Inflammatory macrophage (primary cell): ENCODE measurements around the gene HSF2.

Source experiments
- DNase-seq, 2 donors: peaks; one replicate each; pipeline ENCODE4 v3.0.0-alpha.2; 2020 to 2022
- total RNA-seq, 18 experiments: gene quantifications; one replicate each; lab custom pipeline; 2026; ENCODE audit warnings: mixed read lengths in 6 of 18, inconsistent platforms in 2 of 18; lab: John Stamatoyannopoulos, UW

Gene HSF2, protein sequence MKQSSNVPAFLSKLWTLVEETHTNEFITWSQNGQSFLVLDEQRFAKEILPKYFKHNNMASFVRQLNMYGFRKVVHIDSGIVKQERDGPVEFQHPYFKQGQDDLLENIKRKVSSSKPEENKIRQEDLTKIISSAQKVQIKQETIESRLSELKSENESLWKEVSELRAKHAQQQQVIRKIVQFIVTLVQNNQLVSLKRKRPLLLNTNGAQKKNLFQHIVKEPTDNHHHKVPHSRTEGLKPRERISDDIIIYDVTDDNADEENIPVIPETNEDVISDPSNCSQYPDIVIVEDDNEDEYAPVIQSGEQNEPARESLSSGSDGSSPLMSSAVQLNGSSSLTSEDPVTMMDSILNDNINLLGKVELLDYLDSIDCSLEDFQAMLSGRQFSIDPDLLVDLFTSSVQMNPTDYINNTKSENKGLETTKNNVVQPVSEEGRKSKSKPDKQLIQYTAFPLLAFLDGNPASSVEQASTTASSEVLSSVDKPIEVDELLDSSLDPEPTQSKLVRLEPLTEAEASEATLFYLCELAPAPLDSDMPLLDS
- total RNA-seq: 1.6 to 12.7 (median 7.6) reads per million in 18 experiments

DNA sequence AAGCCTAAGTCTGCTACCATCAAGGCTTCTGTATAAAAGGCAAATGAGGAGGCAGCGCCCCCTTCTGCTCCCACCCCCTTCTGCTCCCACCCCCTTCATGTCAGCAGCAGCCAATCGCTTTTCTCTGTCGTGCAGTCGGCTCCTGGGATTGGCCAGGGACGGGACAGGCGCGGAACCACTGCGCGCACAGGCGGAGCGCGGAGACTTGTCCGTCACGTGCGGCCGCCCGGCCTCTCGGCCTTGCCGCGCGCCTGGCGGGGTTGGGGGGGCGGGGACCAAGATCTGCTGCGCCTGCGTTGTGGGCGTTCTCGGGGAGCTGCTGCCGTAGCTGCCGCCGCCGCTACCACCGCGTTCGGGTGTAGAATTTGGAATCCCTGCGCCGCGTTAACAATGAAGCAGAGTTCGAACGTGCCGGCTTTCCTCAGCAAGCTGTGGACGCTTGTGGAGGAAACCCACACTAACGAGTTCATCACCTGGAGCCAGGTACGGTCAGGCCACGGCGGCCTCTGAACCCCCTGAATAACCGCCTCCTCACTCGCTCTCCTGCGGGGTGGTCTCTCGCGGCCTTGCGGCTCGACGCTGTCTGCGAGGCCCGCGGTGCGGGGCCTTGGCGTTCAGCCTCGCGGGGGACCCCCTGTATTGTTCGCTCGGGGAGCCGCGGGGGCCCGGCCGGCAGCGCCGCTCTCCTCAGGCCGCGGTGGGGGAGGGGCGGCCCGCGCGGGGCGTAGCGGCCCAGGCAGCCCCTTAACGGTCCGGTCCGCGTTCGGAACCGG lies at the start of gene HSF2:
Gene HSF2 (plus strand): TSS at position 305 of the 773 bp plus-strand sequence. CDS start 86 bp downstream, at position 391.
- DNase-seq: peak; percentile 95 to 98

DNA sequence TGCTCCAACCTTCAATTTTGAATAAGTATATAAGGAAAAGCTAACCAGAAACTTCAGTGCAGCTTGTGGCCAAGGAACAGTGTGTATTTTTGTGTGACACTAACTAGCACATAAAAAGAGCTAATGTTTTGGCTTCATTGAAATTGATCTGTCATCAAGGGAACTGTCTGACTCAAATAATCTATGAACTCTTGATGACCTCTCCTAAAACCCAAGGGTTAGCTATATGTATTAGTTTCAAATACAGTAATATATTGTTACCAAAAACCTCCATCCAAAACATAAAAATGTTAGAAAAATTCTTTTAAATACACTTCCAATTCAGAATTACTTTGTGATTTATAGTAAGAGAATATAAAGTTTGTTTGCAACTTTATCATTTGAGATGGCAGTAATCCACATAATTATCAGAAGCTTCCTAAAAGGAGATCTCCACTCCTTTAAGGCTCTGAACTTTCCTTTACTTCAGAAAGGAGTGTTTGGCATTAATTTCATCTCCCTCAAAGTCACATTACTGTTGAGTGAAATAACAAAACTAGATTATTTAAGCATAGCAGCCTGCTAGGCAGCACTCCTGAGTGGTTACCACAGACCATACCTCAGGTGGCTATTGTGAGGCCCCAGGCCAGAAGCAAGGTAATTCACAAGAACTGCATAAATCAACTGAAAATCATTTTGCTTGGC lies 46.3 kb upstream of the HSF2 start:
- no peak for DNase-seq

- no peak for DNase-seq
Observed at GRCh38 chr6:122360809-122361208, 38.6 kb upstream of the HSF2 start.

DNA sequence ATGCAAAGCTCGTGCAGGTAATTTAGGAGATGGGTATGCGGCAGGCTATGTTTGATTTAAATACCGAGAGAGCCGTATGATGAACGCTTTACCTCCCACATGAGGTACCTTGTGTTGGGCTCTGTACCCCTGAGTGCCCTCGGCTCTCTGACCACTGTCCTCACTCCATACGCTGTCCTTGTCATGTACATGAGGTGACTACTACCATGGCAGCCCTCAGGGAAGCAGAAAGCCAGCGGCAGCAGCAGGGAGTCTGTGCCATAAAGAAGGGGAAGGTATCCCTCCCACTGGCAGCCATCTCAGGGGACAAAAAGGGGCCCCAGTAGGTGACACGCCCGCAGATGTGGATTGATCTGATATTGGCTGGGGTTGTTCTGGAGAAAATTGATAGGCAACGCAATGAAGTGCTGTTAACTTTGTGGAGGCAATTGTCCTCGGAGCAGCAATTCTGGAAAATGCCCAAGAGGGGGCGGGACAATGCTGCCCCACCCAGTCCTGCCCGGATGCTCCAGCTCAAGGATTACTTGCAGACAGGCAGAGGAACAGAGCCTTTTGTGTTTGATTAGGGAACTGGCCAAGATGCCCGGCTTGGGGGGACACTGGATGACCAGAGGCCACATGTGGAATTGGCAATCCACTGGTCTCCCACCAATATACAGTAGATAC lies 38.0 kb upstream of the HSF2 start:
- no peak for DNase-seq

DNA sequence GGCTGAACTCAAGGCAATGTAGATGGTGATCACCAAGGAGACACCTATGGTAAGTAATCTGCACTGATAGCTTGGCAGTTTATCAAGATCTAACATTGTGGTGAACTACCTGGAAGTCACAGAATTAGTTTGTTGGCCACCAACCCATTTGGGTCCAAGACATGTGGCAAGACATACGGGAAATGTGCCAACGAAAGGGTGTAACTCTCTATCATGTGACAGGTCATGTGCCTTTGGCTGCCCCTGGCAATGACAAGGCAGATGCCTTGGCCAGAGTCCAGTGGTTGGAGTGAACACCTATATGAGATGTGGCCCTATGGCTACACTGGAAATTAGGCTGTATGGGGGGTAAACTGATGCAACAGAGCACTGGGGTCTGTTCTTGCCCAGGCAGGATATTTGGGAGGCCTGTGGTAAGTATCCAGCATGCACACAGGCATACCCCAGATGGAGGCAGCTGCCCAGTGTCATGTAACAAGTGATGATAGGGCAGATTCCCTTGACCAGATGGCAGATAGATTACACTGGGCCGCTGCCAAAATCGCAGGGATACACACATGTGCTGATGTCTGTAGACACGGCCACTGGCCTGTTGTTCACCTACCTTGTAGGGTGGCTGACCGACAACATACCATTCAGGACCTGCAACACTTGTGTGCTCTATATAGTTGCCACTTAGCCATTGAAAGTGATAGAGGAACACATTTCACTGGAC lies 35.5 kb upstream of the HSF2 start:
- DNase-seq: no peak

DNA sequence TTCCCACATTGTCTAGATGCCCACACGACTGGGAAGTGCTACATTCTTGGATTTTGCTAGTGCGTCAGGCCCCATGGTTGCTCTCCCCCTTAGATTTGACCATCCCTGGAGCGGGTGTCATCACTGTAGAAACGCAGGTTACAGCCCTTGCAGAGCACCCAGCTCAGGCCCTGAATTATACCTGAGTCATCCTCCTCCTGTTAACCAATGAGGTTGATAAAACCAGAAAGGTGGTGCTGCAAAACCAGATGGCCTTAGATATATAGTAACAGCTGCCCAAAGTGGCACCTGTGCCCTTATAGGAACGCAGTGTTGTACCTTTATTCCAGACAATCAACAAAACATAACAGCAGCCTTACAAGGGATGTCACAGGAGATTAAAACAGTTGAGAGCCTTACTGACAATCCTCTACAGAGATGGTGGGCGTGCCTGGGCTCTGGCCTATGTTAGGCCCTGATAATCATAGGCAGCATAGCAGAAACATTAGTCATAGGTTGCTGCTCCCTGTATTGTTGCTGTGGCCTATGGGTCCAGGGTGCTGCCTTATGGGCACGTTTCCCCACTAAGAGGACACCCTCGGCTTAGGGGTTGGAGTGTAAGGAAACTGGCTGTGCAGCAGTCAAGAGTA lies 33.6 kb upstream of the HSF2 start:
- no peak for DNase-seq

- DNase-seq: no peak
Observed at GRCh38 chr6:122367171-122367570, 32.3 kb upstream of the HSF2 start.

DNA sequence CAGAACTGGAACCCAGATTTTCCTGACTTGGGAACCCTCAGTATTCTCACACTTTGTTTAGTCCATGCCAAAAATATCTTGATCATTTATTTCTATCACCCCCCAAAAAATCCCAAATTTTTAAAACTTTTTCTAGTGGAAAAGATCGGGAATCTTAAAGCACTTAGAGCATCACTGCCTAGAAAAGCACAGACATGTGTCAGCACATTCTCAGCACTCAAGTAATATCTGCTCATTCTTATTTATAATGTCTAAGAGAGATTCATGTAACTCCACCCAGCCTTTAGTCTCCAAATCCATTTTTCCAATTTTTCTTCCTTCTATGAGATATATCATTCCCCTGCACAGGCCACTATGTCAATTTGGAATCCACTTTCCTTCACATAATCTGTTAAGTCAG lies 29.9 kb upstream of the HSF2 start:
- no peak for DNase-seq

DNA sequence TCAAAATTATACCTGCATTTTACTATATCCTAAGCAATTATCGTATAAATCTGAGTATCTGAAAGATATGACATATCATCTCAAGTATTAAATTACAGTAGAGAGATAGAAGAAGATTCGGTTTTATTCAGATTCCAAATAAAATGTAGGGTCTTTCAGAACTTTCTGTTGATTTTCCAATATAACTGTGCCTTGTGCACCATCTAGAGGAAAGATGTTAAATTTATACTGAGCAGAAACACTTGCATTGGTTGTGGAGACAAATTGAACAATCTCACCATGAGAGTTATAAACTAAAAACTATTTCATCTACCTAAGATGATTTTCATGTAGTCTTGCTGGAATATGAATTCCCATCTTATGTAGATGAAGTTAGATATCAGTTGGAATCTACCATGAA lies 26.8 kb upstream of the HSF2 start:
- no peak for DNase-seq

GRCh38 chr6:122374307-122374706 lies 25.1 kb upstream of the HSF2 start:
- DNase-seq: no peak

- no peak for DNase-seq
Observed at GRCh38 chr6:122376246-122376645, 23.2 kb upstream of the HSF2 start.

DNA sequence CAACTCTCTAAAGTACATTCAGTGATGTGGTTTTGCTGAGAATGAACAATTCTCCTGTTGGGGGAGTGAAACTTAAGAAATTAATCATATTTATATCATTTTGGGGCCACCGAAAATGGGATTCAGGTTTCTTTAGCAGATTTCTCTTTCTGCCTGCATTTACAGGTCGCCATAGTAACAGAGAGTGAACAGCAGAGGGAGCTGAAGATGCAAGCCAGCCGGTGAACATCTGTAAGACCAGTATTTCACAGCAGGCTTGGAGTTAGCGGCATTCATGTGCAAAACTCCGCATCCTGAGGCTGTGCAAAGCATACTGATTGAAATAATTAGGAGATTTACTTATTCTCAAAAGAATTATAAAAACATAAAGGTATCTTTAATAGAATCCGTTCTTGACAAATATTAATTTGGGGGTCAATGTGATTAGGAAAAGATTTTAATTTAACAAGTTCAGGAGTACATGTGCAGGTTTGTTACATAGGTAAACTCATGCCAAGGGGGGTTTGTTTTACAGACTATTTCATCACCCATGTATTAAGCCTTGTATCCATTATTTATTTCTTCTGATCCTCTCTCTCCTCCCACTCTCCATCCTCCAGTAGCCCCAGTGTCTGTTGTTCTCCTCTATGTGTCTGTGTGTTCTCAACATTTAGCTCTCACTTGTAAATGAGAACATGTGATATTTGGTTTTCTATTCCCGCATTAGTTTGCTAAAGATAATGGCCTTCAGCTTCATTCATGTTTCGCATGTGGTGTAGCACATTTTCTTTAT lies 17.8 kb upstream of the HSF2 start:
- peak; percentile 56 to 68 for DNase-seq

DNA sequence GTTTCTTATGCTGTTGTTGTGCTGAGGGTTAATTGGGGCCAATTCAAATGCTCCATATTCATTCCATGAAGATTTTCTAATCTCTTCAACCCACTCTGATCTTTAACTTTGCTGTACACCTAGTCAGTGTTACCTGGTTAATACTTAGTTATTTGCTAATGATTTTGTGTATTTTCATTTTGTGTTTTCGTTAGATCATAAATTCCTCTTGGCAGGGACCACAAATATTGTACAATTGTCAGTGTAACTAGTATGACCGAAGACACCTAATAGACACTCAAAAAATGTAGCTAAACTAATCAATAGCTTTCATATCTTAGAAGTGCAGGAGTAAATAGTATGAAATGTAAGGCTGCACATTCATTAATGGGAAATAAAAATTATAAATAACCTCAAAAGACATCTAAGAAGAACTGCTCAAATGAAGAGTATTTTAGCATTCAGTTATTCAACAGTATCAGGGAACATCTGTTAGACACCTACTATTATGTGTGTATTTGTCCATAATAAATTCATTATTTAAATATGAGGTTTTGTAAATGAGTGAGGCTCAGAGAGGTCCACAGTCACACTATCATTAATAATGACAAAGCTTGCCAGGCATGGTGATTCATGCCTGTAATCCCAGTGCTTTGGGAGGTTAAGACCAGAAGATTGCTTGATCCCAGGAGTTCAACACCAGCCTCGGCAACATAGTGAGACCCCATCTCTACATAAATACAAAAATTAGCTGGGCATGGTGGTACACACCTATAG lies 13.4 kb upstream of the HSF2 start:
- no peak for DNase-seq

DNA sequence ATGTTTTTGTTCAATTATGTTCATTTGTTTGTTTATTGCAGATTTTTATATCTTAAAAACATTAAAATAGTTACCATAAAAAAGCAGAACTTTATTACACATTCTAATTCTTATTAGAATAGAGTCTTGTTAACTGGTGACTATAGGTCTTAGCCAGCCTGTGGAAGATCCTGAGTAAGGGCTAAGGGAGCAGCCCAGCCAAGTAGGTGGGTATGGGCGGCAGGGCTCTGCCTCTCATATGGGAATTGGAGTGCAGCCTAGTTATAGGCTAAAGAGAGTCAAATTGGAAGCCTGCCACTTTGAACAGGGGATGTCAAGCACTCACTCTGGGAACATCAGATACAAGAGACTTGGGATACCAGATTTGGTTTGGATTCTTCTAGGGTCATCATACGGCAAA lies 10.5 kb upstream of the HSF2 start:
- DNase-seq: no peak

DNA sequence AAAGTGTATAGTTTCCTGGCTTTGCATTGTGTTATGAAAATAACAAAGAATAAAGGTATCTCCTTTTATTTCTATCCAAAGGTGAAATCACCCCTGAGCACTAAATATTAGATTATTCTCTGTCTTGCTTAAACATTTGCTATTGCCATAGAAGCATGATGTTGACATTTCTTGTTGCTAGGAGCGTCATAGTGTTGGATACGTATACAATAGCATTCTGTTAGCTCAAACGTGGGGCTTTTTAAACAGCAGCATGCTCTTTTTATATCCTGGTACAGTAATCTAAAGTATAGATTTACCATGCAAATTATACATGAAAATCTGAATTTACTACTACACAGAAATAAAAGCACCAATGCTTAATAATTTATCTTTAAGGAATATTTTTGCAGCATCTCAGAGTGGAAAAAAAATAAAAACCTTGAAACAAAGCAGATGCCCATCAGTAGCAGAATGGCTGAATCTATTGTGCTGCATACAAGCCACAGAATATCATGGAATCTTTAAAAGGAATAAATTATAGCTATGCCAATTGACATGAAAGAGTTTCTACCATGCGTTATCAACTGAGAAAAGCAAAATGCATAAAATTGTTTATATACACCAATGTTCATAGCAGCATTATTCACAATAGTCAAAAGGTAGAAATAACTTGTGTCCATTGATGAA lies 9.6 kb upstream of the HSF2 start:
- DNase-seq: no peak

DNA sequence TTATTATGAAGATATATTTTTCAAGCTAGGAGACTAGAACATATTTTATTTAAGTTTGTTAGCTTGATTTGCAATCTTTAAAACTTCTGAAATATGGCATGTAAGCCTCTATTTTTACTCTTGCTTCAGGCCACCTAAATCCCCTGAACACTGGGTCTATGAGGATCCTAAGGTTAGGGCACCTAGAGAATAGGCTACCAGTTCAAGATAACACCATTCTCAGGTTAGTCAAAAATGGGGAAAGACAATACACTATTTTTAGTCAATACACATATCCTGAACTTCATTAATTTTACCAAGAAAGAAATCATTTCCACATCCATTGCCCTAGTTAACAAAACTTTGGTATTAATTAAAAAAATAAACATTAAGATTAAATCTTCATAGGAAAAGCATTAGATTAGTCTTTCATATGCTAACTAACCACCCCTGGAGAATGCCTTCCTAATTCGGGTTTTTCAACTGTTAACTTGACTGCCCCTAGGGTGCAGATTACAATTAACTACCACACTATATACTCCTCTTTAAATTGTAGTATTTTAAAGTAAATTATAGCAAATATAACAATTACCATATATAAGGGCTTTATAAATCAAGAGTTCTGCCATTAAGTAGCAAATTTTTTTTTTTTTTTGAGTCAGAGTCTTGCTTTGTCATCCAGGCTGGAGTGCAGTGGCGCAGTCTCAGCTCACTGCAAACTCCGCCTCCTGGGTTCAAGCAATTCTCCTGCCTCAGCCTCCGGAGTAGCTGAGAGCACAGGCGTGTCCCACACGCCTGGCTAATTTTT lies 6.7 kb upstream of the HSF2 start:
- DNase-seq: no peak

DNA sequence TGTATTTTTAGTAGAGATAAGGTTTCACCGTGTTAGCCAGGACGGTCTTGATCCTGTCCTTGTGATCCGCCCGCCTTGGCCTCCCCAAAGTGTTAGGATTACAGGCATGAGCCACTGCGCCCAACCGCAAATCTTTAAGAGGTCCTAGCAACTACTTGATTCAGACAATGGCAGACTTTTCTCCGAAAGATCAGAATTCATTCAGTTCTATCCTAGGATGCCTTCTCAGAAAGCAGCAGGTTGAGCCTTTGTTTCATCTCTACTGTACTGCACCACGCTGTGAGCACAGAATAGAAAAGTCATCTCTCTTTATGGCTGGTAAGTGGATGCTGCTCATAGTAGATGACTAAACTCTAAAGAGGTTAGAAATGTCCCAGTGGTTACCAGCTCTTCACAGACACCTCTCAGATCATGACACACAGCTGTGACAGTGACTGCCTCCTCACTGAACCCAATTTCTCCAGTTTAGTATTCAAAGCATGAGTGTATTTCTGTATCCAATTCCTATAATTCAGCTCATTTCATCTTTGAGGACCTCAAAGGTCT lies 6.0 kb upstream of the HSF2 start:
- no peak for DNase-seq

DNA sequence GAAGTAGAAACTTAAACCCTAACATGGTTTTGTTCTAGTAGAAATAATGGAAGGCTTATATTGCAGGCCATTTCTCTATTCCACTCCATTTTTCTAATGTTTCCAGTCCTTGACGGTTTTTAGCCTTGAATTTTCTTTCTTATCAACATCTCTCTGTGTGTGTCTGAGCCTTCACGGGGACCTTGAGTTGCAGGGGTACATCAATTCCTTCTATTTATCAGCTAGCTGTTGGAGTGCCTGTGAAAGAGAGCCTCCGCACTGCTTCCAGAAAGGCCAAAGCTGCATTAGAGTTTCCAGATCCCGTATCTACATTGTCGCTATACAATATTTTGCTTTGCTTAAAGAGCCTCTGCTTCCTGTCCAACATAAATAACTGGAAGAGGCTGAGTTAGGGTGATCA lies 5.4 kb upstream of the HSF2 start:
- no peak for DNase-seq
